ENCODE measurements around the gene ROGDI. TPM values are rescaled to one million over a fixed set of nuclear protein-coding genes. Genes with fewer than 3 reads are reported as not detected.

Gene ROGDI
- total and polyA plus RNA-seq, 9 of the 15 experiments (the other 6 are each of a cell fraction or from before 2014, with no cell fraction given), result 0.97 to 37.3 (median 16.5) TPM

DNA sequence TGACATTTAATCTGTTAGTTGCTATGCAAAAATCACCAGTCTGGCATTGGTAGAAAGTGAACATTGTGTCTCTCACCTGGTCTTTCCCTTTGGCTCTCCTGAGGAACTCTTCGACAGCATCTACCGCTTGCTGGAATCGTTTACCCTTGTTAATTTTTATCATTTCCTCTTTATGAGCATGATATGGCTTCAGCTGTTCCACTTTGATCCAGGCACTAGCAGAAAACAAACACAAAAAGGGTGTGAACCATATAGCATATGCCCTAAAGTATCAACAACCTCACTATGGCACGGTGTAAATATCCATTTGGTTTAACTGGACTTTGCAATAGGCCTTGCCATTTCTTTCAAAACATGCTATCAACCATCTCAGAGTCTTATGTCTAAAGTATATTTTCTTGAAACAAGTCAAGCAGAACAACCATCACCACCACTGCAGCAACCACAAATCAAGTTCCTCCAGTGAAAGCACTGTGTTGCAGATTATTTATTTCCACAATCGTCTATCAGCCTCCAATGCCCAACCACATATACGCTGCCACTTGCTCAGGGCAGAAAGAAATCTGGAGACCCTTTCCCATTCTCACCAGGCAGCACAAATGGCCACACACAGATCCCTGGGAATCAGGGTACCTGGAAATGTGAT is 30.4 kb upstream of the ROGDI start:
- Histone ChIP-seq H3K9me1 (ENCODE audit: control insufficient read depth, insufficient read depth, low read length) (no peaks in the 10 kb centered on the region), H3K4me3 (no peak overlapping the region), H3K9me3 (replicated peaks; ENCODE audit: control insufficient read depth, insufficient read depth, low read depth, low read length) (no peaks in the 10 kb centered on the region), H3K4me2 (ENCODE audit: insufficient read depth, low read length) (no peak overlapping the region), H4K20me1 (replicated peaks; ENCODE audit: control insufficient read depth, insufficient read depth, low read length) (peaks cover 8% of the 10 kb centered on the region), H2AFZ (ENCODE audit: low read depth, low read length) (no peak overlapping the region), H3K4me1 (replicated peaks in 1 of 2; ENCODE audit: control insufficient read depth in 2 of 2, insufficient read depth in 2 of 2, low read length in 2 of 2) (peaks cover 7 to 11% of the 10 kb centered on the region in 2 experiments; a peak in 4 of 5 replicates), H3K9ac (ENCODE audit: insufficient read depth in 1 of 2, low read depth in 2 of 2, low read length in 2 of 2) (no peak overlapping the region), H3K36me3 (ENCODE audit: control insufficient read depth, insufficient read depth, low read length) (peaks cover 88% of the 10 kb centered on the region), H3K27me3 (ENCODE audit: control insufficient read depth in 2 of 2, insufficient read depth in 2 of 2, low read length in 2 of 2) (no peaks in the 10 kb centered on the region), H3K27ac (ENCODE audit: extremely low read depth, low read depth, low read length) (no peak overlapping the region), H3K79me2 (ENCODE audit: control insufficient read depth, insufficient read depth, low read length) (peaks cover 27% of the 10 kb centered on the region)
- in situ Hi-C loops (cut with MboI) (no loop called here), intact Hi-C loops (cut with micrococcal nuclease) (no loop called here)
- ChIA-PET POLR2A (no interaction called here), CTCF (ENCODE audit: low intra/inter-chr PET ratio) (no interaction called here)
- TF ChIP-seq HEY1 (CRISPR knock-in tag; IDR thresholded peaks at IDR 0.05; ENCODE audit: borderline replicate concordance) (no peak), BRCA1 (IDR thresholded peaks at IDR 0.05) (no peak), BRCA1 (CRISPR knock-in tag; IDR thresholded peaks at IDR 0.05) (no peak)
- TF ChIP-seq, protein P1, sequence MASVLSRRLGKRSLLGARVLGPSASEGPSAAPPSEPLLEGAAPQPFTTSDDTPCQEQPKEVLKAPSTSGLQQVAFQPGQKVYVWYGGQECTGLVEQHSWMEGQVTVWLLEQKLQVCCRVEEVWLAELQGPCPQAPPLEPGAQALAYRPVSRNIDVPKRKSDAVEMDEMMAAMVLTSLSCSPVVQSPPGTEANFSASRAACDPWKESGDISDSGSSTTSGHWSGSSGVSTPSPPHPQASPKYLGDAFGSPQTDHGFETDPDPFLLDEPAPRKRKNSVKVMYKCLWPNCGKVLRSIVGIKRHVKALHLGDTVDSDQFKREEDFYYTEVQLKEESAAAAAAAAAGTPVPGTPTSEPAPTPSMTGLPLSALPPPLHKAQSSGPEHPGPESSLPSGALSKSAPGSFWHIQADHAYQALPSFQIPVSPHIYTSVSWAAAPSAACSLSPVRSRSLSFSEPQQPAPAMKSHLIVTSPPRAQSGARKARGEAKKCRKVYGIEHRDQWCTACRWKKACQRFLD (CRISPR knock-in tag; IDR thresholded peaks at IDR 0.05), result no peak
- no peak for DNase-seq (ENCODE audit: extremely low read depth in 1 of 4, low spot score in 3 of 4)
- no peak for ATAC-seq
- 90% methylated on average over 6 of the region's 6 CpGs for WGBS (ENCODE audit: insufficient coverage, low coverage, missing lambda C conversion rate)
- no TSS peak for BruUV-seq (replicated peaks)
- no peak for FAIRE-seq

DNA sequence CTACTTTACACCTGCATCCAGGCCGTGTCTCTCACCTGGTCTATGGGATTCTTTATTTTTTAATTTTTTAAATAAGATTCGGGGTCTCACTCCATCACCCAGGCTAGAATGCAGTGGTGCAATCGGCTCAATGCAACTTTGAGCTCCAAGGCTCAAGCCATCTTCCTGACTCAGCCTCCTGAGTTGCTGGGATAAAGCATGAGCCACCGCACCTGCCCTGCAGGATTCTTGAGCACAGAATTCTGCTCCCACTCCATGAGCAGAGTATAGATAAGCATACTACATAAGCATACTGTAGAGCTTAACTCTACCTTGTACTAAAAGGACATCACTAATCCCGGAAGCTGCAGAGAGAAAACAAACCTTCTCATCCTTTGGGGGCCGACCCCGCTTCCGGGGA is 29.2 kb upstream of the ROGDI start:
- H3K27ac ChIP-seq (ENCODE audit: extremely low read depth, low read depth, low read length), result no peak overlapping the region
- ATAC-seq (no peak), FAIRE-seq (no peak), DNase-seq (ENCODE audit: extremely low read depth in 1 of 4, low spot score in 3 of 4) (no peak)
- ChIA-PET CTCF (ENCODE audit: low intra/inter-chr PET ratio) (no interaction called here), POLR2A (no interaction called here)
- H2AFZ ChIP-seq (ENCODE audit: low read depth, low read length), result no peak overlapping the region
- intact Hi-C loops (cut with micrococcal nuclease) (no loop called here), in situ Hi-C loops (cut with MboI) (no loop called here)
- TF ChIP-seq PTRF (tag; IDR thresholded peaks at IDR 0.05) (no peak), ZNF232 (CRISPR knock-in tag; IDR thresholded peaks at IDR 0.05) (no peak), ZNF253 (CRISPR knock-in tag; conservative IDR thresholded peaks at IDR 0.05) (no peak), ZSCAN29 (IDR thresholded peaks at IDR 0.05) (no peak), CBX3 (IDR thresholded peaks at IDR 0.05; ENCODE audit: borderline replicate concordance in 1 of 2, low read length in 2 of 2) (no peak), ZNF354B (CRISPR knock-in tag; IDR thresholded peaks at IDR 0.05) (no peak), SRSF1 (IDR thresholded peaks at IDR 0.05; ENCODE audit: low read depth, low read length) (no peak)
- WGBS (ENCODE audit: insufficient coverage, low coverage, missing lambda C conversion rate), result 91% methylated on average over 8 of the region's 8 CpGs
- H3K9me1 ChIP-seq (ENCODE audit: control insufficient read depth, insufficient read depth, low read length), result no peaks in the 10 kb centered on the region
- BruUV-seq (replicated peaks), result no TSS peak
- peaks cover 8% of the 10 kb centered on the region for H4K20me1 ChIP-seq (replicated peaks; ENCODE audit: control insufficient read depth, insufficient read depth, low read length)
- H3K4me3 ChIP-seq, result no peak overlapping the region
- no peak overlapping the region for H3K4me2 ChIP-seq (ENCODE audit: insufficient read depth, low read length)
- no peaks in the 10 kb centered on the region for H3K9me3 ChIP-seq (replicated peaks; ENCODE audit: control insufficient read depth, insufficient read depth, low read depth, low read length)
- H3K79me2 ChIP-seq (ENCODE audit: control insufficient read depth, insufficient read depth, low read length), result peaks cover 27% of the 10 kb centered on the region
- H3K36me3 ChIP-seq (ENCODE audit: control insufficient read depth, insufficient read depth, low read length), result peaks cover 90% of the 10 kb centered on the region
- H3K9ac ChIP-seq (ENCODE audit: insufficient read depth in 1 of 2, low read depth in 2 of 2, low read length in 2 of 2), result no peak overlapping the region
- peaks cover 7 to 11% of the 10 kb centered on the region in 2 experiments; a peak in 4 of 5 replicates for H3K4me1 ChIP-seq (replicated peaks in 1 of 2; ENCODE audit: control insufficient read depth in 2 of 2, insufficient read depth in 2 of 2, low read length in 2 of 2)
- no peaks in the 10 kb centered on the region for H3K27me3 ChIP-seq (ENCODE audit: control insufficient read depth in 2 of 2, insufficient read depth in 2 of 2, low read length in 2 of 2)

All from K562 (cell line).